SH-SY5Y (cell line): Measurements from ENCODE around the gene PHLPP1.

Experiments
- GATA2 ChIP-seq: IDR thresholded peaks from 2 replicates; pipeline ENCODE4 v1.6.1; 2011; ENCODE audit warnings: mild to moderate bottlenecking, low read depth, low read length
- GATA3 ChIP-seq: IDR thresholded peaks from 2 replicates; pipeline ENCODE4 v1.6.1; 2011; ENCODE audit warnings: low read depth, mild to moderate bottlenecking, low read length, moderate library complexity

- TF ChIP-seq GATA2 = no peak
- TF ChIP-seq GATA3 = no peak
These were observed 264.6 kb downstream of the PHLPP1 start for GRCh38 chr18:62979900-62980299.
